KOPT-K1 (cell line): ENCODE data around the gene AP5B1.
"Not testable (repeated sequence)": the region's sequence is repeated elsewhere in the genome, so short reads cannot be mapped to it uniquely, and the experiment has no call there.

Experiments used
- H3K27ac ChIP-seq: fragments of 200-600 bp; sonication (generic); 2 replicates; pipeline ENCODE4 v1.5.1; 2016; ENCODE audit warnings: antibody characterized with exemption, mild to moderate bottlenecking, low read depth, low read length; ENCODE audit not compliant: poor library complexity, severe bottlenecking
- H3K36me3 ChIP-seq: fragments of 200-600 bp; sonication (generic); 2 replicates; pipeline ENCODE4 v1.5.1; 2017; ENCODE audit warnings: antibody characterized with exemption, mild to moderate bottlenecking, low read length, moderate library complexity; ENCODE audit not compliant: insufficient read depth
- H3K9me3 ChIP-seq: fragments of 200-600 bp; sonication (generic); 2 replicates; pipeline ENCODE4 v1.5.1; 2017; ENCODE audit warnings: antibody characterized with exemption, low read length, mild to moderate bottlenecking; ENCODE audit not compliant: insufficient read depth, poor library complexity, severe bottlenecking

Gene AP5B1

DNA sequence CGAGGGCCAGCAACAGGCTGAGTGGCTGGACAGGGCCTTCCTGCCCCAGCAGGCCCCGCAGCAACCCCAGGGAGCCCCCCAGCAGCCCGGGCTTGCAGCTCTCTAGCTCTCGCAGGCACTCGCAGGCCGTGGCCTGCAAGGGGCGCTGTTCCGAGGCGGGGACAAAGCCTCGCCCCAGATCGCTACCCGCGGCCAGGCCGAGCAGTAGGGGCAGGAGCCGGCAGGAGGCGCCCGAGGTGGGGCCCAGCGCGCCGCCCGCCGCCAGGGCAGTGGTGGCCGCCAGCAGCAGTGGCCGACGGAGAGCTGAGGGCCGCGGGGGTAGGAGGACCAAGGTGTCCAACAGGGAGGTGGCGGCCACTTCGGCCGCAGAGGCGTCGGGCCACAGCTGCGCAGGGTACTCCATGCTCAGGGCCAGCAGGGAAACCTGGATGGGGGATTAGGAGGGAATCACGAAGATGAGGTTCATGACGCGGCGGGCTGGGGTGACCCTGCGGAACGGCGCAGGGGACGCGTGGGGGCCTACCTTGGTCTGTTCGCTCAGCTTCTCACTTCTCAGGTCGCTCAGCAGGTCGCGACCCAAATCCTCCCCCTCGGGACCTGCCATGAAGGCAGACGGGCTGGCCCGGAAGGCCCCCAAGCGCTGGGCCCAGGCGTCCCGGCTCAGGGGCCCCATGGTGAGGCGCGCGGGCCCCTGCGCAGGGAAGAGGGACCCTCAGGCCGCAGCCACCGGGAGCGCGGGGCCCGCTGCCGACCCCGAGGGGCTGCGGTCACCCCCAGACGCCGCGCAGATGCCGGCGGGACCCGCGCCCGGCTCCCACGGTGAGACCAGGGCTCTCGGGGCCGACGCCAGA is 632 bp downstream of the AP5B1 start:
- Histone ChIP-seq H3K36me3 (peaks cover 35% of the 10 kb centered on the region), H3K27ac (peak overlapping the region; percentile 73), H3K9me3 (no peaks in the 10 kb centered on the region)

DNA sequence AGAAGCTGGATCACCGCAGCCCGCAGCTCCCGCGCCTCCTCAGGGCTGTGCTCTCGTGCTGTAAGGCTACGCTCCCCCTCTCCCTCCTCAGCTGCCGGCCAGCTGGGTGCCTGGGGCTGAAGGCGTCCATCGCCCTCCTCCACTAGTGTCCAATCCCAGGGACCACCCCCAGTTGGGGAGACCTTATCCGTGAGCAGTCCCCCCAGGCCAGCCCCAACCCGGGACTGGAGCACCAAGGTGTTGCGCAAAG is 1.2 kb downstream of the AP5B1 start:
- Histone ChIP-seq H3K9me3 (no peaks in the 10 kb centered on the region), H3K36me3 (peaks cover 35% of the 10 kb centered on the region), H3K27ac (peak overlapping the region; percentile 73)

DNA sequence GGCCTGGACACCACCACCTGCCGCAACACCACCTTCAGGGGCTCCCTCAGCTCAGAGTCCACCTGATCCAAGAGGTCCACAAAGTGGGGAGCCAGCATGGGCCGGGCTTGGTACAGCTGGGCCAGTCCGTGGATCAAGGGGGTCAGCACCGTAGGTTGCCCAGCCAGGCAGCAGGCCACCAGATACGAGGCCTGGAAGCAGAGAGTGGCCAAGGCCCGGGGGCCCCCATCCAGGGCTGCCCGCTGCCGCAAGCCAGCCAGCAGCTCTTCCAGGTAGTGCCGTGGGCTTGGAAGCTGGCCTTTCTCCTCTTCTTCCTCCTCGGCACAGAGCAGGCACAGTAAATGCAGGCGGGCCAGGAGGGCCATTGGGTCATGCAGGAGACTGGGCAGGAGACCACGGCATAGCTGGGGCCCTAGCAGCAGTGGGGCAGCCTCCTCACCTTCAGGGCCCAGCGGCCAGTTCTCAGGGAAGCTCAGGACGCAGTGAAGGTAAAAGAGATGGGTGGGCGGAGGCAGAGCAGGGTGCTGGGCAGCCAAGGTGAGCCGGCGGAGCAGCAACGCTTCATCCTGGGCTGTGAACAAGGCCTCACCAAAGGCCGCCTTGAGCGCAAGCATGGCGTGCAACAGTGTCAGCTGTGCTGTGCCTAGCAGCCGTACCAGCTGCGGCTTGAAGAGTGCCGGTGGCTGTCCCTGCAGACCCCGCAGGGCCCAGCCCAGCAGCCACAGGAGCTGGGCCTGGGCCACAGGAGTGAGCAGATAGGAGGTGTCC is 1.7 kb downstream of the AP5B1 start:
- Histone ChIP-seq H3K36me3 (peaks cover 35% of the 10 kb centered on the region), H3K9me3 (no peaks in the 10 kb centered on the region), H3K27ac (peak overlapping the region; percentile 73)

DNA sequence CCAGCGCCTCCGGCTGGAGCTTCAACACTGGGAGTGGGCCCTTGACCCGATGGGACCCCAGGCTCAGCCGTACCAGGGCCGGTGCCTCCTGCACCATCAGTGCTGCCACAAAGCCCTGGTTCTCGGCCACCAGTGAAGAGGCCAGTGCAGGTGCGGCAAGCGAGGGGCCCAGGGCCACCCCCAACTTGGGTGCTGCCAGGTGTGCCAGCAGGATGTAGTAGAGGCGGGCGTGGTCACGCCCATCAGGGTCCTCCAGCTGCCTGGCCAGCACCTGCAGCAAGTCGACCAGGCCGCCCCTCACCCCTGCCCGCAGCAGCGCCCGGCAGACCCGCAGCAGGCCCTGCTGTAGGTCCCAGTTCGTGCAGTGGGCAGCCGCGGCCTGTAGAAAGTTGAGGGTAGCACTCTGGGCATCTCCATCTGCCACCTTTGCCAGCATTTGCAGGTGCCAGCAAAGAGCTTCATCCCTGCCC is 2.3 kb downstream of the AP5B1 start:
- Histone ChIP-seq H3K27ac (no peak overlapping the region), H3K9me3 (no peaks in the 10 kb centered on the region), H3K36me3 (peaks cover 35% of the 10 kb centered on the region)

DNA sequence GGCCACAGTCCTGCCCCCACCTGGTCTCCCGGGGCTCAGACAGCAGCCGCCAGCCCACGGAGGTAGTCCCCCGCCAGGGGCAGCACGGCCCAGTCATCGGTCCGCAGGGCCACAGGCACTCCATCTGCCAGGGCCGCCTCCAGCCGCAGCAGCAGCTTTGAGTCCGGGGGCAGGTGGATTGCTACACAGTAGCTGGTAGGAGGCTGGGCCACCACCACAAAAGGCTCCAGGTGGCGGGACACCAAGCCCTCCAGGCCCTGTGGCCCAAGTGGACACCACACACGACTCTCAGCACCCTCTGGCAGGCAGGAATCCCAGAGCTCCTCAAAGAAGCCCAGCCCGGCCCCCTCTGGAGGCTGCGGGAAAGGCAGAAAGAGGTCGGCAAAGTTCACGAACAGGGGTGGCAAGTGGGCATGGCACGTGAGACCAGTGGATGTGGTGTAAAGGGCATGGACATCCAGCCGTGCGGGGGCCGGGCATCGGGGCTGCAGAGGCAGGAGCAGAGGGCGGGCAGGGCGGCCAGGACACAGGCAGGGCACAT is 2.9 kb downstream of the AP5B1 start:
- Histone ChIP-seq H3K36me3 (peaks cover 35% of the 10 kb centered on the region), H3K27ac (no peak overlapping the region), H3K9me3 (no peaks in the 10 kb centered on the region)

DNA sequence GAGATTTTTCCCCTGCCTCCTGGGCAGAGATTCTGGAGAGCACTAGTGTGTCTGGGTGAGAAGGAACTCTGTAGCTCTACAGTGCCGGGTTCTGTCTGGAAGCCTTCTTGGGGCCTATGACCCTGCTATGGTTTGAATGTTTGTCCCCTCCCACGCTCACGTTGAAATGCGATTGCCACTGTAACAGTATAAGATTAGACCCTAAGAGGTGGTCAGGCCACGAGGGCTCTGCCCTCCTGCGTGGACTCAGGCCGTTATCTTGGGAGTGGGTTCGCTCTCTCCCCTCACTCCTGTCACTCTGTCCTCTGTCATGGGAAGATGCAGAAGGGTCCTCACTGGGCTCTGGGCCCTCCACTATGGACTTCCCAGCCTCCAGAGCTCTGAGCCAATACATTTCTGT is 3.5 kb downstream of the AP5B1 start:
- Histone ChIP-seq H3K36me3 (peaks cover 35% of the 10 kb centered on the region), H3K27ac (no peak overlapping the region), H3K9me3 (no peaks in the 10 kb centered on the region)

DNA sequence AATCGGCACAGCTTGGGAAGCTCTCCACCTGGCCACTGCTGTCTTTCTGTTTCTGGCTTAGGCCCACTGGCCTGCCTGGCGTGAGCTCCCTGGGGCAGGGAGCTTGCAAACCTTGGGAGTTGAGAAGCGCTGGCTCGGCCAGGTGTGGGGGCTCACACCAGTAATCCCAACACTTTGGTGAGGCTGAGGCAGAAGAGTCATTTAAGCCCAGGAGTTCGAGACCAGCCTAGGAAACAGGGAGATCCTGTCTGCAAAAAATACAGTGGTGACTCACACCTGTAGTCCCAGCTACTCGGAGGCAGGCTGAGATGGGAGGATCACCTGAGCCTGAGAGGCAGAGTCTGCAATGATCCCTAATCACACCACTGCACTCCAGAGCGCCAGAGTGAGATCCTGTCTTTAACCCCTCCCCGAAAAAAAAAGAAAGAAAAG is 4.0 kb downstream of the AP5B1 start:
- no peaks in the 10 kb centered on the region for H3K9me3 ChIP-seq
- H3K36me3 ChIP-seq = peaks cover 35% of the 10 kb centered on the region
- H3K27ac ChIP-seq = no peak overlapping the region

DNA sequence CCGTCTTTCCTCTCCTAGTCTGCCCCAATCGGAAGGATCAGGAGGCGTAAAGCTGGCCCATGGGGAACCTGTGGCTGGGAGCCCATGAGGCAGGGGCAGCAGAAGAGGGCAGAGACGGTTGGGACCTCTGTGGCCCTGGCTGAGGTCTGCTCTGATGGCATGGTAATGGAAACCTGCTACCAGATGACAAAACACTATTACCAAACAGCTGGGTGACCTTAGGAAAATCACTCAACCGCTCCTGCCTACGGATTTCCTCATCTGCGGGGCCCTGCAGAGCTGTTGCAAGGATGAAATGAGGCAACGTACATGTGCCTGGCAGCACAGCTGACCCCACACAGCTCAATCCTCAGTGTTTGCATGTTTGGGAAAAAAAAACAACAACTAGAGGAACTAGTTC is 4.6 kb downstream of the AP5B1 start:
- H3K36me3 ChIP-seq = peaks cover 35% of the 10 kb centered on the region

DNA sequence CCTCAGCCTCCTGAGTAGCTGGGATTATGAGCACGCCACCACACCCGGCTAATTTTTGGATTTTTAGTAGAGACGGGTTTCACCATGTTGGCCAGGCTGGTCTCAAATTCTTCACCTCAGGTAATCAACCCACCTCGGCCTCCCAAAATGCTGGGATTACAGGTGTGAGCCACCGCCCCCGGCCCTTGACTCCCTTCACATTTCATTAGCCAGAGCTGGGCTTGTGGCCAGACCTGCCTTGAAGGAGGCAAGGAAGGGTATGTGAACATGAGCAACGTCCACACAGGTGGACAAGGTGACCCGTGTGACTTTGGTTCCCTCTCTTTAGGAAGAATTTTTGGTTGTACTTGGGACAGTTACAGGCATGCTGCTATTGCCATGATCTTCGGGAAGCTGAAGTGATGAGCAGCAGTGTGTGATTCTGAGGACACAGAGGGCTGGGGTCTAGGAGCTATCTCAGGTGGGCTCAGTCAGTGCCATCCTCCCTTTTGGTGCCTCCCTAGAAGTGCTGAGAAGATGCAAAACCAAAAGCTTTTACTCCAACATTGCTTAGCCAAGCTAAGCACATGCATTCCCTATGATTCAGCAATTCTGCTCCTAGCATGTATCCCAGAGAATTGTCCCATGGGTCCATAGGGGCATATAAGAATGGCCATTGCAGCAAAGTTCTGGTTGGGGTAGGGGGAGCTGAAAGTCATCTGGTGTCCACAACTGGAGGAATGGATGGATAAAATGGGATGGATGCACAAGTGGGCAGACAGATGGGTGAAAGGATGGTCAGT is 6.1 kb downstream of the AP5B1 start:
- H3K27ac ChIP-seq = no peak overlapping the region
- no peaks in the 10 kb centered on the region for H3K9me3 ChIP-seq

More for the DNA sequence above, 4.6 kb downstream of the AP5B1 start:
- Histone ChIP-seq H3K9me3 (no peaks in the 10 kb centered on the region), H3K27ac (no peak overlapping the region)

DNA sequence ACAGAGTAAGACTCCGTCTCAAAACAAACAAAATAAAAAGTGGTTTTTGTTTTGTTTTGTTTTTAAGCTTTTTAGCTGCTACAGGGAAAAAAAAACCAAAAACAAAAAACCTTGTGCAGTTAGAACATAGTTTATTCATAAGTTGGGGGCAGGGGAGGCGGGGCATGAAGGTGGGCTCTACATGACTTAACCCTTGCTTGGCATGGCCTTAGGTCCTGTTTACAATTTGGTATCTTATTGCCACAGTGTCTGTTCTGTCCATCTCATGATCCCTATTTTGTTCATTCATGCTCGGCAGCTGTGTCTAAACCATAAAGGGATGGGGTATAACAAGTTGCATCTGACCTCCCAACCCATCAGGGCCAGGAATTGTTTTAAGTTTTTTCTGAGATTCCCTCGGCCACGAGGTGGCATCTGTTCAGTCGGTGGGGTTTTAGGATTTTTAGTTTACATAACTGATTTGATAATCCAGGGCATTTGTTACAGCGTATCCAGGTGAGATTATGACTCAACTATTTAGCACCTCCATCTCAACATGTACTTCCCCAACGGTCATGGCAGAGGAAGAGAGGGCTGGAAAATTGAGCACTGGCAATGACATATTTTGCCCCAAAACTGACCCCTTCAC is 6.9 kb downstream of the AP5B1 start:
- Histone ChIP-seq H3K36me3 (peaks cover 29% of the 10 kb centered on the region), H3K9me3 (no peaks in the 10 kb centered on the region), H3K27ac (no peak overlapping the region)

More for the DNA sequence above, 6.1 kb downstream of the AP5B1 start:
- peaks cover 35% of the 10 kb centered on the region for H3K36me3 ChIP-seq

DNA sequence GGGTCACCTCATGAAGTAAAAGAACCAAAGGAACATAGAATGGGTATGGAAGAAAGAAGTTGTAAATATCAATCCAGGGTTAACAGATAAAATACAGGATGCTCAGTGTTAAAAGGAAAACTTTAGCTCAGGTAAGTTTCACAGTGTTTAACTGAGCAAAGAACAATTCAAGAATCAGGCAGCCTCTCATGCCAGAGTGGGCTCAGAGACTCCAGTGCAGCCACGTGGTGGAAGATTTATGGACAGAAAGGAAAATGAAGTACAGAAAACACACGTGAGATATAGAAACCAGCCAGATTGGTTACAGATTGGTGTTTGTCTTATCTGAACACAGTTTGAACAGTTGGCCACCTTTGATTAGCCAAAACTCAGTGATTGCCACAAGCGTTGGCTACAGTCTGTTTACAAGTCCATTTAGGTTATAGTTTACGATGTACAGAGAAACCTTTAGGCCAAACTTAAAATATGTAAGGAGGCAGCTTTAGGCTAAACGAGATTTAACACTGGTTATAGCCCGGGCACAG is 9.1 kb downstream of the AP5B1 start:
- peaks cover 7% of the 10 kb centered on the region; the same call in 1 of the 2 replicates for H3K36me3 ChIP-seq
- no peak overlapping the region for H3K27ac ChIP-seq
- H3K9me3 ChIP-seq = no peaks in the 10 kb centered on the region

DNA sequence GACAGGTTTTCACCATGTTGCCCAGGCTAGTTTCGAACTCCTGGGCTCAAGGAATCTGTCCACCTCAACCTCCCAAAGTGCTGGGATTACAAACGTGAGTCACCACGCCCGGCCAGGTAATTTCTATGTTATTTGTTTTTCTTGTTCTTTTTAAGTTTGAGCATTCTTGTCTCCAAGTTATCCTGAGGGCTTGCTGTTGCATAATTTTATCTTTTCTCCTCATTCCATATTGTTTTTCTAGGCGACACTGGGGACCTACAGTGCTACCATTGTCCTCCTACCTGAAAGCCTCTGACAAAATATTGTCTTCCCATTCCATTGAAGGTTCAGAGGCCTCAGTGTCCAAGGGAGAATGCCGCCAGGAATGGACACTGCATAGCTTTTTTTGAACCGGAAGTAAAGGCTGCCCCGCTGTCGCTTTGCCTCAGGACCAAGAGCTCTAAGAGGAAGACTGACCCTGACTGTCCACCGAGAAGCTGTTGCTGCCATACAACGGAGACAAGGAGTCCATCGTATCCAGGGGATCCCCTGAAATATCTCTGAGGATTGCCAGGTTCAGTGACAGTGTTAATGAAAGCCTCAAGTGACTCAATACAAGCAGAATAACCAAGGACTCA is 9.7 kb downstream of the AP5B1 start:
- Histone ChIP-seq H3K9me3 (no peaks in the 10 kb centered on the region), H3K27ac (no peak overlapping the region)

DNA sequence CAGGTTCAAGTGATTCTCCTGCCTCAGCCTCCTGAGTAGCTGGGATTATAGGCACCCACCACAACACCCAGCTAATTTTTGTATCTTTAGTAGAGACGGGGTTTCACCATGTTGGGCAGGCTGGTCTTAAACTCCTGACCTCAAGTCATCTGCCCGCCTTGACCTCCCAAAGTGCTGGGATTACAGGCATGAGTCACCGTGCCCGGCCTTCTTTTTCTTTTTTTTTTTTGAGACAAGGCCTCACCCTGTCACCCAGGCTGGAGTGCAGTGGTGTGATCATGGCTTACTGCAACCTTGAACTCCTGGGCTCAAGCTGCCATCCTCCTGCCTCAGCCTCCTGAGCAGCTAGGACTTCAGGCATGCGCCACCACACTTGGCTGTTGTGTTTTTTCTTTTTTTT is 13.0 kb downstream of the AP5B1 start:
- not testable (repeated sequence) for H3K9me3 ChIP-seq, H3K27ac ChIP-seq, H3K36me3 ChIP-seq

More for the DNA sequence above, 9.7 kb downstream of the AP5B1 start:
- H3K36me3 ChIP-seq = peaks cover under 1% of the 10 kb centered on the region; the same call in 1 of the 2 replicates

DNA sequence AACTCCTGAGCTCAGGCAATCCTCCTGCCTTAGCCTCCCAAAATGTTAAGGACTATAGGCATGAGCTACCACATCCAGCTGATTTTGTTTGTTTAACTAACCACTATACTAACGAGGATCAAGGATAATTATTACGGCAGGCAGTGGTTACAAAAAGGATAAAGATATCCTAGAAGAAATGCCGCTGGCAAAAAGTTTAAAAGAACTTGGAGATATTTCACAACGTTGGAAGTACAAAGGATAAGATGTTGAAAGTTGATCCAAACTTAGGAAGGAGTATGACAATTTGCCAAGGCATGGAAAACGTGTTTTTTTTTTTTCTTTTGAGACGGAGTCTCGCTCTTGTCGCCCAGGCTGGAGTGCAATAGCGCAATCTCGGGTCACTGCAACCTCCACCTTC is 13.4 kb downstream of the AP5B1 start:
- H3K9me3 ChIP-seq = no peaks in the 10 kb centered on the region
- no peak overlapping the region for H3K27ac ChIP-seq
- H3K36me3 ChIP-seq = no peaks in the 10 kb centered on the region
